Right renal cortex interstitium (tissue), 3 donors: ENCODE data around the gene ATP6AP1. TPM values are rescaled to one million over a fixed set of nuclear protein-coding genes. Genes with fewer than 3 reads are reported as not detected.

Experiments used
- DNase-seq, 3 donors: peaks; one replicate each; pipeline ENCODE4 v3.0.0-alpha.2; 2013; ENCODE audit warnings: low read depth in 3 of 3, low spot score in 2 of 3
- polyA plus RNA-seq, 3 donors: library from polyadenylated mRNA; unstranded; fragments of 120-200 nt; gene quantifications; one replicate each; pipeline ENCODE4 v1.2.1, GENCODE V29; 2013; ENCODE audit not compliant: insufficient read length in 3 of 3

The ATP6AP1 gene
- polyA plus RNA-seq, 3 donors, result 136 to 162 (median 151) TPM

DNA sequence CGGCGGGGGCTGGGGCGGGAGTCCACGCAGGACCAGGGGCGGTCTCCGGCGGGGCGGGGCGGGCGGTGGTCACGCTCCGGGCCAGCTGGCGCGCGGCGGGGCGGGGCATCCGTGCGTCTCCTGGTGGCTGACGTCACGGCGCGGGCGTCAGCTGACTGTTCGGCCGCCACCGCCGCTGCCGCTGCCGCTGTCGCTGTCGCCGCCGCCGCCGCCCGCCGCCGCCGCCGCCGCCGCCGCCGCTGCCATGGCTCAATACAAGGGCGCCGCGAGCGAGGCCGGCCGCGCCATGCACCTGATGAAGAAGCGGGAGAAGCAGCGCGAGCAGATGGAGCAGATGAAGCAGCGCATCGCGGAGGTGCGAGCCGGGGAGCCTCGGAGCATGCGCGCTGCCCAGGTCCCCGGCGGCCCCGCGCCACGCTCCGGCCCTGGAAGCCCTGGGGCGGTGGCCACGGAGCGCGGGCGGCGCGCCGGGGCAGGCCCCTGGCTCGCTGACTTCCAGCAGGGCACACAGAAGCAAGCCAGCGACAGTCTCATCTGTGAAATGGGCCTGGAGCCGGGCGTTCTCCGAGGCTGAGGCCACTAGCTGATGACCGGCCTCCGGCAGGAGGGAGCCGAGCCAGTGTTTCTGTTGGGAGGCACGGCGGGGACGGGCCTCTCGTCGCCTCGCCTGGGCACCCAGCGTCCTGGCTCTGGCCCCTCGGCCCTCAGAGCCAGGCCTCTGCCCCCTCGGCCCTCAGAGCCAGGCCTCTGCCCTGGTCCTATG is 15.7 kb downstream of the ATP6AP1 start, which contains the start of gene FAM50A:
TSS of gene FAM50A (plus strand) at position 150 of the 763 bp plus-strand sequence. CDS start at position 245, 95 bp downstream.
- DNase-seq, result no peak

DNA sequence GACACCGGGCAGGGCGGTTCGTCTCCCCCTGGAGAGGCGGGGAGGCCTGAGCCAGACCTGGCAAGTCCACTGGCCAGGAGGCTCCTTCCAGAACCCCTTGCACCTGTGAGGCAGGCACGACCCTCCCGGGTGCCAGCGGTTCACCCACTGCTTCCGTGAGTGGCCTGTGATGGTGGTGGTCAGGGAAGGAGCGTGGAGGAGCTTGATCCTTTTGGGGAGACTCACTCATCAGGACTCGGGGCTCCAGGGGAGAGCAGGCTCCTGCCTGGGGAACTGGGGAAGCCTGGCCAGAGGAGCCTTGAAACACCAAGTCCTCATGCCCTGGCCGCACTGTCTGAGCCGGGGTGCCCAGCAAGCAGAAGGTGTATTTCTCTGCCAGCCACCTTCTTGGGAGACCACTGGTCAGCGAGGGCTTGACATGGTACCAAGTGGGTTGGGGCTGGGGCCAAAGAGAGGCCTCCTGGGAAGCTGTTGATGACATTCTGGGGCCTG is 16.3 kb downstream of the ATP6AP1 start:
- DNase-seq, result no peak

DNA sequence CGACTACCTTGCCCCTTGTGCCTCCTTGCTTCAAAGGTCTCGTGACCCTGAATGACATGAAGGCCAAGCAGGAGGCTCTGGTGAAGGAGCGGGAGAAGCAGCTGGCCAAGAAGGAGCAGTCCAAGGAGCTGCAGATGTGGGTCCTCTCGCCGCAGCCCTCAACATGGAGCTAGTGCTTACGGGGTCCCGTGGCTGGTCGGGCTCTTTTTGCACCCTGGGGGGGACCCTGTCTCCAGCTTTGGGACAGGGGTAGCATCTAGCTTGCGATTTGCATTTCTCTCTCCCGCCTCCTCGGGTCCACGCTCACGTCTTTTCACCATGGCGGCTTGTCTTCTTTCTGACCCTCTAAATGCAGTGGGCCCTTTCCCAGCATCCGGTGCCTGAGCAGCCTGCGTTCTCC is 17.3 kb downstream of the ATP6AP1 start:
- no peak for DNase-seq

DNA sequence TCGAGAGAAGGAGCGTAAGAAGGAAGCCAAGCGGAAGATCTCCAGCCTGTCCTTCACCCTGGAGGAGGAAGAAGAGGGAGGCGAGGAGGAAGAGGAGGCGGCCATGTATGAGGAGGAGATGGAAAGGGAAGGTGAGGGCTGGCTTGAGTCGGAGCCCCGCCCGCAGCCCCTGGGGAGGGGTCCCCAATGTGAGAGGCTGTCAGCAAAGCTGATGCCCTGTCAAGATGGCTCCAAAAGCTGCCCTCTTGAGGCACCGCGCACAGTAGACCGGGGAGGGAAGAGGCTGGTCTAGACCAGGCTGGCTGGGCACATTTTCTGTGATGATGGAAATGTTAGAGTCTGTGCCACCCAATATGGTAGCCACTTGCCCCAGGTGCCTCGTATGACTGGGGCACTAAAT is 18.0 kb downstream of the ATP6AP1 start:
- DNase-seq, result no peak

DNA sequence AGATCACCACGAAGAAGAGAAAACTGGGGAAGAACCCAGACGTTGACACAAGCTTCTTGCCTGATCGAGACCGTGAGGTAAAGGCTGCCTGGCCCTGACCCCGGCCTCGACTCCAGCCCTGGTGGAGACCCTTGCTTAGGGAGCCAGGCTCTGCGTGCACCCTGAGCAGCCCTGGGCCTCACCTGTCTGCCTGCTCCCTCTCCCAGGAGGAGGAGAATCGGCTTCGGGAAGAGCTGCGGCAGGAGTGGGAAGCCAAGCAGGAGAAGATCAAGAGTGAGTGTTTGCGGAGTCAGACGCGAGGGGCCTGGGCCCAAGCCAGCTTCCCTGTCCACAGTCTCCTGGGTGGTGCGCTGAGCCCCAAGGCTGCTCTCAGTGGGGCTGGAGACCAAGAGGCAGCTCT is 20.0 kb downstream of the ATP6AP1 start:
- no peak for DNase-seq

DNA sequence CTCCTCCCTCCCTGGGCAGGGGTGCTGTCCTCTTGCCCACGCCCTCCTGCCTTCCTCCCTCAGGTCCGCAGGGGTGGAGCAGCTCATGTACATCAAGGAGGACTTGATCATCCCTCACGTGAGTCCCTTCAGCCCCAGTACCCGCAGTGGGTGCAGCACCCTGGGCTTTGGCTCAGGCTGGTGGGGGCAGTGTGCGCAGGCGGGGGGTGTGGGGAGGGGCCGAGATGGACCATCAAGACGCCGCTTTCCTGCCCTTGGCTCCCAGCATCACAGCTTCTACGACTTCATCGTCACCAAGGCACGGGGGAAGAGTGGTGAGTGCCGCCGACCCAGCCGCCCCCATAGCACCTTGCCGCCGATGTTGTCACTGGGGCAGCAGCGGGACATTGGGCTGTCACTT is 21.1 kb downstream of the ATP6AP1 start:
- DNase-seq, result no peak

DNA sequence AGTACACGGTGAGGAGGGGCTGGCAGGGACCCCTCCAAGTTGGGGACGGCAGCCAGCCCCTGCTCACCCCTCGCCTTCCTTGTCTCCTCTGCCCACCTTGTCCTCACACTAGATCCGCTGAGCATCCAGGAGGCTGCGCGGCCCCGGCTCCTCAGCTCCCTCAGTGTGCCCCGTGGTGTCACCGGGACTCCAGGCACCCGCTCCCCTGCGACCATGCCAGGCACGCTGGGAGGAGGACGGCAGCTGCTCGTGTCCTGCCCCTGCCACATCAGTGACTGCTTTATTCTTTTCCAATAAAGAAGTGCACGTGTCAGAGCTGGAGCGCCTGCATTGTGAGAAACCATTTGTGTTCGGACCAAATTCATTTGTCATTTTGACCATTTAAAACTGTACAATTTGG is 21.8 kb downstream of the ATP6AP1 start:
- DNase-seq, result no peak

DNA sequence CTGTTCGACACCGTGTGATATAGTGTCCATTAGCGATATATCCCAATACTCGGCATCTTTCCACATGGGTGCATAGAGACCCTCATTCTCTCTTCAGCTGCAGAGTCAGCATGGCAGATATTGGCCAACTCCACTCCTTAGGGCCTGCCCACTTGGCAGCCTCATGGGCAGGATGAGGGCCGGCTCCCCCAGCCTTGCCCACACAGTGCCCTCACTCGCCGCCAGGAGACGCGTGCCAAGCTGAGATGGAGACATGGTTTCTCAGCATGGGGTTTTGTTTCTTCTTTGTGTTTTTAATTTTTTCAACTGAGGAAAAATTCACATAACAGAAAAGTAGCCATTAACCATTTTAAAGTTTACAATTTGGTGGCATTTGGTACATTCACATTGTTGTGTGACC is 24.3 kb downstream of the ATP6AP1 start:
- DNase-seq, result no peak

DNA sequence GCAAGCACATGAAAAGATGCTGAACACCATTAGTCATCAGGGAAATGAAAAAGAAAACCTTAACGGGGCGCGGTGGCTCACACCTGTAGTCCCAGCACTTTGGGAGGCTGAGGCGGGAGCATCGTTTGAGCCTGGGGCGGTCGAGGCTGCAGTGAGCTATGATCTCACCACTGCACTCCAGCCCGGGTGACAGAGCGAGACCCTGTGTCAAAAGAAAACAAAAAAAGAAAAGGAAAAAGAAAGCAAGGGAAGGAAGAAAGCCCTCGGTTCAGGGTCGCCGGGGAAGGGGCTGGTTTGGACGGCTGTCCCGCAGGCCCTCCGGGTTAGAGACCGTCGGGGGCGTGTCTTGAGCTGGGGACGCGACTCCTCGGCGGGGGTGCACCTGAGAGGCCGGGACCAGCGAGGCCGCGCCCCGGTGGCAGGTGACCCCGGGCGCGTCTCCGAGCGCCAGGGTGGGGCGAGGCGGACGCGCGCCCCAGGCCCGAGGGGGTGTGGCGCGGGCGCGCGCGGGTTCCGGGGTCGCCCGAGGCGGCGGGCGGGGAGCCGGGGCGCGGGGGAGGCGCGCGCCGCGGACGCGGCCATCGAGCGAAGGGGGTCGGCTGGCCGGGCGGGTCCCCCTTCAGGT is 29.1 kb downstream of the ATP6AP1 start:
- DNase-seq, result no peak

DNA sequence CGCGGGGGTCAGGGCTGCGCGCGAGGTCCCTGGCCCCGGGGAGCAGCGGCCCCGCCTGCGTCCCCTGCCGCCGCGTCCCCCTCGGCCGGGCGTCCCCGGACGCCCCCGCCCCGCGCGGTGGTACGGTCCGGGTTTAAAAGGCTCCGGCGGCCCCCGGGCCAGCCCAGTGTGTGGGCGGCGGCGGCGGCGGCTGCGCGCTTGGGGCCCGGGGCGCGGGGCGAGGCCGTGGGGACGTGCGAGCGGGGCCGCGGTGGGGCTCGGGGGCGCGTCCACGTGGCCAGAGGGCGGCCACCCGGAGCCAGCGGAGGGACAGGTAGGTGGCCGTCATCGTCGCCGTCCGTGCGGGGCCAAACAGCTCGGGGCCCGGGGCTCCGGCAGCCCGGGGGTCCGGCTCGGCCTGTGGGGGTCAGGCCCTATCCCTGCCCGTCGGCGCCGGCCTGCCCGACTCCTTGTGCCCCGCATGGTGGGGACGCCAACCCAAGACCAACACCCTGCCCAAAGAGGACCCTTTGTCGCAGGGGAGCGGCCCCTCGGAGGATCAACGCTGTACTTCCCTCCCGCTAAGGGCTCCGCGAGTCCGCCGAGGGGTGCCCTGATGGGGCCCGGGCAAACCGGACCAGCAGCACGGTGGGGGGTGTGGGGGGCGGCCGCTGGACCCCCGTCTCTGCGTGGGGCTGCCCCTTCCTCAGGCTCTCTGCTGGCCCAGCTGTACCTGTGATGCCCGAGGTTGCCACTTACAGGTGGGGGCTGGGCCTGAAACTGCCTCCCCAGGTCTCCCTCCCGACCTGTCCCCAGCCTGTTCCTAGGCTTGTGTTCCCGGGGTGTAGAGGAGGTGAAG is 29.9 kb downstream of the ATP6AP1 start, which contains the start of gene PLXNA3:
TSS of gene PLXNA3 (plus strand) at position 166 of the 838 bp plus-strand sequence. CDS start 1,903 bp downstream, outside the sequence.
- DNase-seq, result no peak

DNA sequence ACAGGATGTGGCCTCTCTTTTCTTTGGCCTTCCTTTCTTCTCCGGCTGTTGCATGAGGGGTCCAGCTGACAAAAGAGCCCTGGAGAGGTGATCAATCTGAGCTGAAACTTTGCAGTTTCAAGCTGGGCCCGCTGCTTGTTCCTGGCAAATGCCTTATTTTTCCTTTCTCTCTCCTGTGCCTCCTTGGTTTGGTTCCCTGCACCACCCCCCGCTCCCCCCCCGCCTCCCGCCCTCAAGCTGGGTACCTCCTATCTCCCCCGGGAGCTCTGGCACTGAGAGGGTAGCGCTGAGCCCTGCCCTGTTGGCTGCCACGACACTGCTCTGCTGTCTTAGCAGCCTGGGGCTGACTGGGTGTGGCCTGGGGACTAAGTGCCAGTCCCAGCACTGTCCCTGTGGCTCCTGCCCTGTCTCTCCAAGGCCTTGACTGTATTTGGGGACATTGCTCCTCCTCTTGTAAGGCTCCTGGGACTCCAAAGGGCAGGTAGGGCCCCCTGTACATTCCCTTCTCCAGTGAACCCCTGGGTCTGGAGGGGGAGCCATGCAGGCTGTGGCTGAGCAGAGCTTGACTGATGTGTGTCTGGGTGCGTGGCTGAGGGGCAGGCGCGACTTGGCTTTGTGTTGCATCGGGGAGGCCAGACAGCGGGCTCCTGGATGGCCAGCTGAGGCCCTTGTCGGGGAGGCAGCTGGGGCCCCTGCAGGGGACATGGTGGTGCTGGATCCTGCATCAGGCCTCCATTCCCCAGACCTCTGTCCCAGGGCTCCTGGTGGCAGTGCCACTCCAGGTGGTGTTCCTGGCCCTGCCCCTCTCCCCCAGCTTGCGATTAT is 30.7 kb downstream of the ATP6AP1 start:
- DNase-seq, result no peak

DNA sequence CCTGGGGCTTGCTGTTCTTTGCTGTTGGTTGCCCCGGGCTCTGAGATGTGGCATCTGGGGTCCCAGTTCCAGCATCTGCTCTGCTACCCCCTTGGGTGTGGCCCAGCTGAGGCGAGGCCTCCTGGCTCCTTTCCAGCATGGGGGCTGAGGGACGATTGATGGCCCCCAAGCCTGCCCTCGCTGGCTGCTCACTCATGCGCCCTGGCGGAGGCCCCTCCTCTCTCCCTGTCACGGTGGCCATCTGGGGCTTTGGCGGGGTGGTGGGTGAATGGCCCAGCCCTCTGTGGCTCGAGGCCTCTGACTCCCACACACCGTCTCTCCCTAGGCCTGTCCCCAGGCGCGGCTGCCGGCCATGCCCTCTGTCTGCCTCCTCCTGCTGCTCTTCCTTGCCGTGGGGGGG is 31.4 kb downstream of the ATP6AP1 start:
- DNase-seq, result no peak

DNA sequence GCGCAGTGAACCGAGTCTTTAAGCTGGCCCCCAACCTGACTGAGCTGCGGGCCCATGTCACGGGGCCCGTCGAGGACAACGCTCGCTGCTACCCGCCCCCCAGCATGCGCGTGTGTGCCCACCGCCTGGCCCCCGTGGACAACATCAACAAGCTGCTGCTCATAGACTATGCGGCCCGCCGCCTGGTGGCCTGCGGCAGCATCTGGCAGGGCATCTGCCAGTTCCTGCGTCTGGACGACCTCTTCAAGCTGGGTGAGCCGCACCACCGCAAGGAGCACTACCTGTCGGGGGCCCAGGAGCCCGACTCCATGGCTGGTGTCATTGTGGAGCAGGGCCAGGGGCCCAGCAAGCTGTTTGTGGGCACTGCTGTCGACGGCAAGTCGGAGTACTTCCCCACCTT is 31.8 kb downstream of the ATP6AP1 start:
- DNase-seq, result no peak

DNA sequence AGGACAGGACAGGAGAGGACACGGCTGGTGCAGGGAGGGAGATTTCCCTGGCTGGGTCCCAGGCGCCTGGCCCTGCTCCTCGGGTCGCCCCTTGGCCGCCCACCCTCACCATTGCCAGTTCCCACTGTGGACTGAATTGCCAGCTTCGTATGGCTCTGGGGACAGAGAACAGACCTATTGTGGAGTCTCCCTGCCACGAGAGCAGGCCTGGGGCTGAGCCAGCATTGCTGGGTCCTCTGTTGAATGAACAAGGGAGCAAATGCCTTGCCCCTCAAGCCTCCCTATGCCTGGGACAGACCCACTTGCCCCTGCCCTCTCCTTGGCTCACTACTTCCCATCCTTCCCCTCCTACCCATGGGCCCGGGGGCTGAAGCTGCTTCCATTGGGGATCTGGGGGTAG is 33.9 kb downstream of the ATP6AP1 start:
- DNase-seq, result no peak

DNA sequence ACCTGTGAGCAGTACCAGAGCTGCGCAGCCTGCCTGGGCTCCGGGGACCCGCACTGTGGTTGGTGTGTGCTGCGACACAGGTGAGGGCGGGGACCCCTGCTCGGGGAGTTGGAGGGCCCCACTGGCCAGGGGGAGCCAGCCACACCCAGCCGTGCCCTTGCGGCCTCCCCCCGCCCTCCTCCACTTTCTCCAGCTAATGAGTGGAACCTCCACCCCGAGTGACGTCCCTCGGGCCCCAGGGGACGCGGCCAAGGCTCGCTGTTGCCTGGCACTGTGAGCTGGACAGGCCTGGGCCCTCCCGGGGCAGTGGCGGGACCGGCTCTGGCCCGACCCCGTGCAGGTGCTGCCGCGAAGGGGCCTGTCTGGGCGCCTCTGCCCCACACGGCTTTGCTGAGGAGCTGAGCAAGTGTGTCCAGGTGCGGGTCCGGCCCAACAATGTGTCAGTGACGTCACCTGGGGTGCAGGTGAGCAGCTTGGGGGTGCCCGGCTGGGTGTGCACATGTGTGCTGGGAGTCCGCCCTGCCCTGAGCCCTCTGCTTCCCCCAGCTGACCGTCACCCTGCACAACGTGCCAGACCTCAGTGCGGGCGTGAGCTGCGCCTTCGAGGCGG is 35.2 kb downstream of the ATP6AP1 start:
- DNase-seq, result no peak

DNA sequence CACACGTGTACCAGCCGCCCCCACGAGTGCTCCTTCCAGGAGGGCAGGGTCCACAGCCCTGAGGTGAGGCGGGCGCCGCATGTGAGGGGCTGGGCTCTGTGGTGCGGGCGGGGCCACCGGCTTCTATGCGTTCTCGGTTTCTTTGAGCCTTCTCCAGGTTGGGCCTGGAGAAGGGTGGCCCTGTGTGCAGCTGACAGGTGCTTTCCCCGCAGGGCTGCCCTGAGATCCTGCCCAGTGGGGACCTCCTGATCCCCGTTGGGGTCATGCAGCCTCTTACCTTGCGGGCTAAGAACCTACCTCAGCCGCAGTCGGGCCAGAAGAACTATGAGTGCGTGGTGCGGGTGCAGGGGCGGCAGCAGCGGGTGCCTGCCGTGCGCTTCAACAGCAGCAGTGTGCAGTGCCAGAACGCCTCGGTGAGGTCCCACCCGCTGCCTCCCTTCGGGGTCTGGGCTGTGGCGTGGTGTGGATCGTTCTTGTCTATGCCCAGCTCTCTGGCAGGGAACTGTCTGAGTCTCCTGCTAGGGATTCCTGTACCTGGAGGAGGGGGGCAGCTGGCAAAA is 36.4 kb downstream of the ATP6AP1 start:
- DNase-seq, result no peak

DNA sequence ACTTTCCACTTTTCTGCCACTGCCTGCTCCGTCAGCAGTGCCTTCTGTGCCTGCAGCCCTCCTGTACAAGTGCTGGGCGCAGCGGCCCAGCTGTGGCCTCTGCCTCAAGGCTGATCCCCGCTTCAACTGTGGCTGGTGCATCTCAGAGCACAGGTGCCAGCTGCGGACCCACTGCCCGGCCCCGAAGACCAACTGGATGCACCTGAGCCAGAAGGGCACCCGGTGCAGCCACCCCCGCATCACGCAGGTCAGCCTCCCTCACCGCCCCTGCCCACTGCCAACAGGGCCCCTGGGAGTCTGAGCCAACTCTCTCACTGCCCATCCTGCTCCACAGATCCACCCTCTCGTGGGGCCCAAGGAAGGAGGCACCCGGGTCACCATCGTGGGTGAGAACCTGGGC is 37.1 kb downstream of the ATP6AP1 start:
- DNase-seq, result no peak

DNA sequence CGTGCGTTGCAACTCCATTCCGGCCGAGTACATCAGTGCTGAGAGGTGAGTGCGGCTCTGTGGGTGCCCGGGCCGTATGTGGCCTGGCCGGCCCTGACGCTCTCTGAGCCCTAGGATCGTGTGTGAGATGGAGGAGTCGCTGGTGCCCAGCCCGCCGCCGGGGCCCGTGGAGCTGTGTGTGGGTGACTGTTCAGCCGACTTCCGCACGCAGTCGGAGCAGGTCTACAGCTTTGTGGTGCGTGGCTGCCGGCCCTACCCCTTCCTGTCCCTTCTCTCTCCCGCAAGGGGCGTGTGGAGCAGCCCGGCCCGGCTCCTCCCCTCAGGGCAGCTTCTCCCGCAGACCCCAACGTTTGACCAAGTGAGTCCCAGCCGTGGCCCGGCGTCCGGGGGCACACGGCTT is 37.6 kb downstream of the ATP6AP1 start:
- DNase-seq, result no peak

DNA sequence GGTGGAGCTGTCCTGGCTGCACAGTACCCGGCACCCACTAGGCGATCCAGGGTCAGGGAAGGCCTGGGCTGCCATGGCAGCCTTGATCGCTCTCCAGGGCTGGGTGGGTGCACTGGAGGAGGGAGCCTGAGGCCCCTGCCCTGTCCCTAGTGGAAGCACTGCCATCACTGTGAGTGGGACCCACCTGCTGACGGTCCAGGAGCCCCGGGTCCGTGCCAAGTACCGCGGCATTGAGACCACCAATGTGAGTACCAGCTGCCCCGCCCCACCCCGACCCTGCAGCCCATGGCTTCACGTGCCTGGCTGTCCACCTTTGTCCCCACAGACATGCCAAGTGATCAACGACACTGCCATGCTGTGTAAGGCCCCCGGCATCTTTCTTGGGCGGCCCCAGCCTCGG is 38.4 kb downstream of the ATP6AP1 start:
- no peak for DNase-seq

DNA sequence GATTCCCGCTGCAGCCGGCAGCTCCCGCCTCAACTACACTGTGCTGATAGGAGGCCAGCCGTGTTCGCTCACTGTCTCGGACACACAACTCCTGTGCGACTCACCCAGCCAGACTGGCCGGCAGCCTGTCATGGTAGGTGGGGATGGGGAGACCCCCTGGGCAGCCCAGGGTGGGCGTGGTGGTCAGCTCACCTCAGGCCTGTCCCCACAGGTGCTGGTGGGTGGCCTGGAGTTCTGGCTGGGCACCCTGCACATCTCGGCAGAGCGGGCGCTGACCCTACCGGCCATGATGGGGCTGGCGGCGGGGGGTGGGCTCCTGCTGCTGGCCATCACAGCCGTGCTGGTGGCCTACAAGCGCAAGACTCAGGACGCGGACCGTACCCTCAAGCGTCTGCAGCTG is 39.1 kb downstream of the ATP6AP1 start:
- DNase-seq, result no peak
